Iris pigment epithelial cell (primary cell): Measurements from ENCODE around the gene ITGA4.

ENCODE experiments used
- DNase-seq: peaks from one replicate; pipeline ENCODE4 v3.0.0-alpha.2; 2011; ENCODE audit warnings: low read depth

ITGA4 gene

GRCh38 chr2:181458871-181459270 lies 1.7 kb downstream of the ITGA4 start:
- peak; percentile 35 for DNase-seq

- peak; percentile 31 for DNase-seq
These were observed 2.4 kb downstream of the ITGA4 start for GRCh38 chr2:181459621-181460021.

- DNase-seq = no peak
These were observed 4.1 kb downstream of the ITGA4 start for GRCh38 chr2:181461056-181461997.

- DNase-seq = peak; percentile 45
These were observed 4.8 kb downstream of the ITGA4 start for GRCh38 chr2:181462033-181462432.

GRCh38 chr2:181463588-181463987 lies 6.4 kb downstream of the ITGA4 start:
- no peak for DNase-seq

GRCh38 chr2:181464966-181465365 lies 7.8 kb downstream of the ITGA4 start:
- peak; percentile 32 for DNase-seq

- peak; percentile 82 for DNase-seq
These were observed 8.6 kb downstream of the ITGA4 start for GRCh38 chr2:181465676-181466375.

- DNase-seq = peak; percentile 74
These were observed 9.7 kb downstream of the ITGA4 start for GRCh38 chr2:181466661-181467576.

- DNase-seq = peak; percentile 18
These were observed 11.0 kb downstream of the ITGA4 start for GRCh38 chr2:181467966-181468707.

- DNase-seq = peak; percentile 32
These were observed 11.6 kb downstream of the ITGA4 start for GRCh38 chr2:181468811-181469210.

GRCh38 chr2:181471226-181471625 lies 14.0 kb downstream of the ITGA4 start:
- DNase-seq = peak; percentile 78

- peak; percentile 28 for DNase-seq
These were observed 14.6 kb downstream of the ITGA4 start for GRCh38 chr2:181471783-181472182.

- DNase-seq = no peak
These were observed 15.8 kb downstream of the ITGA4 start for GRCh38 chr2:181472990-181473389.

- peak; percentile 50 for DNase-seq
These were observed 17.2 kb downstream of the ITGA4 start for GRCh38 chr2:181474222-181474881.

- DNase-seq = no peak
These were observed 26.0 kb downstream of the ITGA4 start for GRCh38 chr2:181483211-181483610.

GRCh38 chr2:181483876-181484275 lies 26.7 kb downstream of the ITGA4 start:
- DNase-seq = no peak

GRCh38 chr2:181484851-181485637 lies 27.9 kb downstream of the ITGA4 start:
- no peak for DNase-seq

GRCh38 chr2:181485638-181485946 lies 28.4 kb downstream of the ITGA4 start:
- DNase-seq = no peak

GRCh38 chr2:181499231-181499630 lies 42.0 kb downstream of the ITGA4 start:
- no peak for DNase-seq

GRCh38 chr2:181500201-181500600 lies 43.0 kb downstream of the ITGA4 start:
- no peak for DNase-seq
